K562 (cell line): ENCODE data around the gene LTK. TPM values are rescaled to one million over a fixed set of nuclear protein-coding genes. Genes with fewer than 3 reads are reported as not detected.
A peak's percentile ranks its signal among the peaks of the same experiment; 100 is the strongest.

Source experiments
- ARID1B ChIP-seq: fragments of 450-650 bp; IDR thresholded peaks from 2 replicates; pipeline ENCODE4 v1.6.1; 2016; ENCODE audit warnings: antibody characterized with exemption, mild to moderate bottlenecking, inconsistent platforms
- ARID3B ChIP-seq: fragments of 250-450 bp; sonication (Bioruptor Pico); IDR thresholded peaks from 2 replicates; pipeline ENCODE4 v1.4.0; 2020; ENCODE audit warnings: borderline replicate concordance
- BDP1 ChIP-seq: IDR thresholded peaks from 3 replicates; pipeline ENCODE4 v1.6.1; 2011; ENCODE audit not compliant: insufficient read length, insufficient read depth
- FOSL1 ChIP-seq: fragments of 200-800 bp; sonication (Bioruptor generic); conservative IDR thresholded peaks from 2 replicates; pipeline ENCODE4 v1.6.1; 2016; ENCODE audit warnings: missing genetic modification characterization, missing compliant biosample characterization
- GTF2A2 ChIP-seq: IDR thresholded peaks from 2 replicates; pipeline ENCODE4 v1.6.1; 2016; ENCODE audit warnings: mild to moderate bottlenecking, missing genetic modification characterization, missing compliant biosample characterization
- MCM3 ChIP-seq: fragments of 450-650 bp; IDR thresholded peaks from 2 replicates; pipeline ENCODE4 v1.6.1; 2016
- MEF2D ChIP-seq: conservative IDR thresholded peaks from 2 replicates; pipeline ENCODE4 v1.6.1; 2016; ENCODE audit warnings: low read depth, missing genetic modification characterization, missing compliant biosample characterization
- MTA1 ChIP-seq: fragments of 450-650 bp; IDR thresholded peaks from 2 replicates; pipeline ENCODE4 v1.6.1; 2017; ENCODE audit warnings: borderline replicate concordance
- MTF1 ChIP-seq: fragments of 250-450 bp; sonication (Bioruptor Pico); IDR thresholded peaks from 2 replicates; pipeline ENCODE4 v1.9.0; 2021; ENCODE audit warnings: moderate library complexity, mild to moderate bottlenecking, inconsistent platforms, borderline replicate concordance
- NR3C1 ChIP-seq: sonication (generic); formaldehyde crosslinking; IDR thresholded peaks from 2 replicates; pipeline ENCODE4 v1.8.1; 2022; ENCODE audit warnings: missing genetic modification reagents
- PHF20 ChIP-seq: fragments of 450-650 bp; IDR thresholded peaks from 2 replicates; pipeline ENCODE4 v1.6.1; 2018; ENCODE audit not compliant: partially characterized antibody
- POLR2B ChIP-seq: fragments of 450-650 bp; IDR thresholded peaks from 2 replicates; pipeline ENCODE4 v1.6.1; 2018; ENCODE audit warnings: low read depth; ENCODE audit not compliant: partially characterized antibody
- POU5F1 ChIP-seq: fragments of 150-350 bp; IDR thresholded peaks from 2 replicates; pipeline ENCODE4 v1.6.1; 2014; ENCODE audit warnings: borderline replicate concordance, low read length, low read depth, mild to moderate bottlenecking; ENCODE audit not compliant: partially characterized antibody
- SIN3B ChIP-seq: fragments of 450-650 bp; IDR thresholded peaks from 2 replicates; pipeline ENCODE4 v1.6.1; 2017; ENCODE audit warnings: low read depth, mild to moderate bottlenecking, moderate library complexity
- SMARCC2 ChIP-seq: fragments of 450-650 bp; IDR thresholded peaks from 2 replicates; pipeline ENCODE4 v1.6.1; 2017; ENCODE audit warnings: antibody characterized with exemption, moderate library complexity, mild to moderate bottlenecking, low read depth
- SNAPC5 ChIP-seq: fragments of 250-450 bp; sonication (Bioruptor Pico); IDR thresholded peaks from 2 replicates; pipeline ENCODE4 v1.8.0; 2021; ENCODE audit warnings: moderate library complexity, mild to moderate bottlenecking, inconsistent platforms
- ZBTB33 ChIP-seq: sonication (generic); formaldehyde crosslinking; IDR thresholded peaks from 2 replicates; pipeline ENCODE4 v1.8.1; 2023; ENCODE audit warnings: mild to moderate bottlenecking, missing genetic modification reagents
- ZNF511 ChIP-seq: sonication (generic); formaldehyde crosslinking; IDR thresholded peaks from 2 replicates; pipeline ENCODE4 v1.8.0; 2022; ENCODE audit warnings: mild to moderate bottlenecking, missing genetic modification reagents
- polyA plus RNA-seq, 8 experiments: library from polyadenylated mRNA; depleted of rRNA in 4 of 8; stranded (reverse) in 5 of 8; unstranded in 3 of 8; fragments of >200 nt; fragmentation: Nextera tagmentation in 2 of 8; fragmentation: Illumina TruSeq in 1 of 8; extraction: Ambion mirVana in 2 of 8; extraction: Trizol in 1 of 8; gene quantifications; 2 replicates each; pipeline versions ENCODE4 v1.2.1 to v1.2.3, GENCODE V29; 2011 to 2014; ENCODE audit warnings: inconsistent platforms in 1 of 8, missing spikeins in 1 of 8
- total RNA-seq, 7 experiments: library from RNA; depleted of rRNA in 6 of 7; stranded (reverse); fragments of >200 nt in 6 of 7; fragmentation: Illumina TruSeq in 2 of 7; extraction: Trizol in 2 of 7; gene quantifications; 2 replicates each; pipeline versions ENCODE4 v1.2.1 to v1.2.3, GENCODE V29; 2011 to 2021; ENCODE audit warnings: low replicate concordance in 1 of 7
- TF ChIP-seq, protein P1 (sequence below), 2 experiments: IDR thresholded peaks; 2 replicates each; pipeline ENCODE4 v1.6.1; 2012; ENCODE audit warnings: improper control_type of control experiment in 2 of 2, low read depth in 2 of 2, low read length in 2 of 2, borderline replicate concordance in 1 of 2
- TF ChIP-seq, protein P2 (sequence below), 2 experiments: fragments of 250-450 bp in 1 of 2; fragments of 450-650 bp in 1 of 2; sonication (Bioruptor Pico) in 1 of 2; IDR thresholded peaks; 2 replicates each; pipeline versions ENCODE4 v1.6.1 to v1.8.0; 2016 to 2021; ENCODE audit warnings: mild to moderate bottlenecking in 2 of 2, moderate library complexity in 2 of 2, missing compliant biosample characterization in 1 of 2, missing genetic modification characterization in 1 of 2

LTK gene
- total and polyA plus RNA-seq, 9 of the 15 experiments (the other 6 are each of a cell fraction or from before 2014, with no cell fraction given) = 0.25 to 4.4 (median 1.8) TPM

GRCh38 chr15:41495736-41496599, 17.7 kb downstream of the LTK start (continued):
- no peak for TF ChIP-seq FOSL1 (tag)
- no peak for TF ChIP-seq SMARCC2
- TF ChIP-seq POU5F1 = no peak
- TF ChIP-seq ARID3B (CRISPR knock-in tag) = no peak
- TF ChIP-seq MTA1 = no peak
- TF ChIP-seq MCM3 = no peak
- TF ChIP-seq, protein P1, sequence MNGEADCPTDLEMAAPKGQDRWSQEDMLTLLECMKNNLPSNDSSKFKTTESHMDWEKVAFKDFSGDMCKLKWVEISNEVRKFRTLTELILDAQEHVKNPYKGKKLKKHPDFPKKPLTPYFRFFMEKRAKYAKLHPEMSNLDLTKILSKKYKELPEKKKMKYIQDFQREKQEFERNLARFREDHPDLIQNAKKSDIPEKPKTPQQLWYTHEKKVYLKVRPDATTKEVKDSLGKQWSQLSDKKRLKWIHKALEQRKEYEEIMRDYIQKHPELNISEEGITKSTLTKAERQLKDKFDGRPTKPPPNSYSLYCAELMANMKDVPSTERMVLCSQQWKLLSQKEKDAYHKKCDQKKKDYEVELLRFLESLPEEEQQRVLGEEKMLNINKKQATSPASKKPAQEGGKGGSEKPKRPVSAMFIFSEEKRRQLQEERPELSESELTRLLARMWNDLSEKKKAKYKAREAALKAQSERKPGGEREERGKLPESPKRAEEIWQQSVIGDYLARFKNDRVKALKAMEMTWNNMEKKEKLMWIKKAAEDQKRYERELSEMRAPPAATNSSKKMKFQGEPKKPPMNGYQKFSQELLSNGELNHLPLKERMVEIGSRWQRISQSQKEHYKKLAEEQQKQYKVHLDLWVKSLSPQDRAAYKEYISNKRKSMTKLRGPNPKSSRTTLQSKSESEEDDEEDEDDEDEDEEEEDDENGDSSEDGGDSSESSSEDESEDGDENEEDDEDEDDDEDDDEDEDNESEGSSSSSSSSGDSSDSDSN (IDR thresholded peaks at IDR 0.05; ENCODE audit: borderline replicate concordance in 1 of 2, low read depth in 2 of 2, low read length in 2 of 2) = peak; percentile 98 to 99; a peak in 3 of 4 replicates
- TF ChIP-seq, protein P2, sequence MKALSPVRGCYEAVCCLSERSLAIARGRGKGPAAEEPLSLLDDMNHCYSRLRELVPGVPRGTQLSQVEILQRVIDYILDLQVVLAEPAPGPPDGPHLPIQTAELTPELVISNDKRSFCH (CRISPR knock-in tag; IDR thresholded peaks at IDR 0.05) = no peak
- TF ChIP-seq, protein P2 (tag; IDR thresholded peaks at IDR 0.05) = peak; percentile 73; the same call in 1 of the 2 replicates
- peak; percentile 44 for TF ChIP-seq PHF20
- no peak for TF ChIP-seq SIN3B
- TF ChIP-seq GTF2A2 = no peak
- TF ChIP-seq POLR2B = no peak
- no peak; the same call in 1 of the 2 replicates for TF ChIP-seq ZNF511 (CRISPR knock-in tag)
- TF ChIP-seq BDP1 = no peak
- TF ChIP-seq SNAPC5 = no peak
- TF ChIP-seq NR3C1 = no peak
- no peak for TF ChIP-seq MTF1 (CRISPR knock-in tag)
- no peak for TF ChIP-seq ZBTB33 (CRISPR knock-in tag)
- no peak for TF ChIP-seq MEF2D
- peak; percentile 65 for TF ChIP-seq ARID1B
